MM.1S (cell line): ENCODE measurements around the gene OTOA.

Experiments used
- DNase-seq: peaks from one replicate; pipeline ENCODE4 v3.0.0-alpha.2; 2015
- H2AFZ ChIP-seq: fragments of 300-600 bp; sonication (generic); 2 replicates; pipeline ENCODE4 v1.6.0; 2016; ENCODE audit warnings: antibody characterized with exemption, low read length
- H3F3A ChIP-seq: fragments of 300-600 bp; sonication (generic); 2 replicates; pipeline ENCODE4 v1.6.1; 2016; ENCODE audit warnings: mild to moderate bottlenecking, antibody characterized with exemption, low read length, moderate library complexity, mixed read lengths; ENCODE audit not compliant: insufficient read depth
- H3K27ac ChIP-seq: fragments of 300-600 bp; sonication (generic); 2 replicates; pipeline ENCODE4 v1.5.1; 2016; ENCODE audit warnings: mild to moderate bottlenecking, low read length
- H3K27me3 ChIP-seq: fragments of 300-600 bp; sonication (generic); replicated peaks from 2 replicates; pipeline ENCODE4 v1.6.0; 2016; ENCODE audit warnings: low read length; ENCODE audit not compliant: insufficient read depth
- H3K36me3 ChIP-seq: fragments of 300-600 bp; sonication (generic); replicated peaks from 2 replicates; pipeline ENCODE4 v1.6.1; 2016; ENCODE audit warnings: mild to moderate bottlenecking, low read length, mixed read lengths; ENCODE audit not compliant: insufficient read depth
- H3K4me1 ChIP-seq: fragments of 300-600 bp; sonication (generic); 2 replicates; pipeline ENCODE4 v1.6.1; 2016; ENCODE audit warnings: low read length, mixed read lengths
- H3K4me2 ChIP-seq: fragments of 300-600 bp; sonication (generic); 2 replicates; pipeline ENCODE4 v1.6.0; 2016; ENCODE audit warnings: low read depth, low read length
- H3K4me3 ChIP-seq: fragments of 300-600 bp; sonication (generic); 2 replicates; pipeline ENCODE4 v1.5.1; 2016; ENCODE audit warnings: low read length, mixed read lengths
- H3K79me2 ChIP-seq: fragments of 300-600 bp; sonication (generic); 2 replicates; pipeline ENCODE4 v1.6.1; 2016; ENCODE audit warnings: mixed run types, low read length, mixed read lengths
- H3K9ac ChIP-seq: fragments of 300-600 bp; sonication (generic); 2 replicates; pipeline ENCODE4 v1.6.1; 2016; ENCODE audit warnings: low read length, mixed read lengths
- H3K9me2 ChIP-seq: fragments of 300-600 bp; sonication (generic); replicated peaks from 2 replicates; pipeline ENCODE4 v1.6.1; 2016; ENCODE audit warnings: mild to moderate bottlenecking, low read length, mixed read lengths; ENCODE audit not compliant: insufficient read depth
- H3K9me3 ChIP-seq: fragments of 300-600 bp; sonication (generic); replicated peaks from 2 replicates; pipeline ENCODE4 v1.6.1; 2016; ENCODE audit warnings: mild to moderate bottlenecking, low read length, mixed read lengths; ENCODE audit not compliant: insufficient read depth
- H4K20me1 ChIP-seq: fragments of 300-600 bp; sonication (generic); 2 replicates; pipeline ENCODE4 v1.6.1; 2016; ENCODE audit warnings: mild to moderate bottlenecking, low read length, moderate library complexity, mixed read lengths; ENCODE audit not compliant: insufficient read depth
- CTCF ChIP-seq: fragments of 300-600 bp; sonication (generic); IDR thresholded peaks from 2 replicates; pipeline ENCODE4 v1.5.1; 2016; ENCODE audit warnings: antibody characterized with exemption, low read length, mixed read lengths
- EZH2 ChIP-seq: fragments of 300-600 bp; sonication (generic); optimal IDR thresholded peaks from 2 replicates; pipeline ENCODE3; 2017; ENCODE audit warnings: low read depth, mild to moderate bottlenecking, antibody characterized with exemption, low read length, mixed read lengths
- EZH2phosphoT487 ChIP-seq: fragments of 300-600 bp; sonication (generic); IDR thresholded peaks from 2 replicates; pipeline ENCODE4 v1.6.1; 2018; ENCODE audit warnings: antibody characterized with exemption, low read length

Gene OTOA

GRCh38 chr16:21653571-21653970 is 10.2 kb upstream of the OTOA start:
- H3K36me3 ChIP-seq = no peaks in the 10 kb centered on the region
- H3K4me1 ChIP-seq = peaks cover 24% of the 10 kb centered on the region
- H3K4me3 ChIP-seq = no peak overlapping the region
- peaks cover 20% of the 10 kb centered on the region for H3F3A ChIP-seq
- H3K9ac ChIP-seq = no peak overlapping the region
- H3K9me3 ChIP-seq = no peaks in the 10 kb centered on the region
- no peaks in the 10 kb centered on the region for H4K20me1 ChIP-seq
- H2AFZ ChIP-seq = no peak overlapping the region
- no peak overlapping the region for H3K27ac ChIP-seq
- no peak for TF ChIP-seq EZH2phosphoT487
- TF ChIP-seq EZH2 = no peak
- no peak for TF ChIP-seq CTCF
- H3K79me2 ChIP-seq = no peaks in the 10 kb centered on the region
- DNase-seq = no peak
- H3K27me3 ChIP-seq = no peaks in the 10 kb centered on the region
- no peaks in the 10 kb centered on the region for H3K9me2 ChIP-seq
- no peak overlapping the region for H3K4me2 ChIP-seq

GRCh38 chr16:21654466-21654865 is 9.3 kb upstream of the OTOA start:
- Histone ChIP-seq H3K9me2 (no peaks in the 10 kb centered on the region), H3F3A (peaks cover 20% of the 10 kb centered on the region), H3K9me3 (no peaks in the 10 kb centered on the region), H3K27ac (no peak overlapping the region), H3K4me1 (peaks cover 24% of the 10 kb centered on the region), H3K4me2 (no peak overlapping the region), H3K9ac (no peak overlapping the region), H4K20me1 (no peaks in the 10 kb centered on the region), H3K36me3 (no peaks in the 10 kb centered on the region), H2AFZ (no peak overlapping the region), H3K27me3 (no peaks in the 10 kb centered on the region), H3K4me3 (no peak overlapping the region), H3K79me2 (no peaks in the 10 kb centered on the region)
- no peak for DNase-seq
- TF ChIP-seq CTCF = no peak
- TF ChIP-seq EZH2 = no peak
- TF ChIP-seq EZH2phosphoT487 = no peak

GRCh38 chr16:21654881-21655280 is 8.9 kb upstream of the OTOA start:
- Histone ChIP-seq H3K27me3 (no peaks in the 10 kb centered on the region), H3K9me2 (no peaks in the 10 kb centered on the region), H3K4me2 (no peak overlapping the region), H3K4me1 (peaks cover 24% of the 10 kb centered on the region), H3K9ac (no peak overlapping the region), H3K9me3 (no peaks in the 10 kb centered on the region), H4K20me1 (no peaks in the 10 kb centered on the region), H3K79me2 (no peaks in the 10 kb centered on the region), H3K36me3 (no peaks in the 10 kb centered on the region), H2AFZ (no peak overlapping the region), H3F3A (peaks cover 20% of the 10 kb centered on the region), H3K27ac (no peak overlapping the region), H3K4me3 (no peak overlapping the region)
- TF ChIP-seq EZH2phosphoT487 = no peak
- no peak for TF ChIP-seq EZH2
- no peak for TF ChIP-seq CTCF
- DNase-seq = no peak
